ENCODE measurements around the gene ZNF236. TPM values are rescaled to one million over a fixed set of nuclear protein-coding genes. Genes with fewer than 3 reads are reported as not detected.

ZNF236 gene
- total RNA-seq, 1 donor from 2014 or later: 20.4 TPM

DNA sequence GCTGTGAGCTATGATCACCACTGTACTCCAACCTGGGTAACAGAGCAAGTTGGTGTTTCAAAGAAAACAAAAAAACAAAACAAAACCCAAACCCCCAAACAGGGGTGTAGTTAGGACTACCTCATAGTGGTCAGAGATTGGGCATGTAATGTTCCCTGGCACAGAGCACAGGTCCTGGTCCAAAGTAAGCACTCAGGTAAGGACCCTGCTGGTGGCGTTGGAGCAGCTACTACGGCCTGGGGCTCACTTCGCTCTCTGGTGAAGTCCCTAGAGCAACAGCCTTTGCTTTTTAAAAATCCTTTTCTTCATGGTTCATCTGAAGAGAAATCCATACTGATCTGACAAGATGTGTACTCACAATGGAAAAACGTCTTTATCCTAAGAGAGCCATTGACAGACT lies 130.4 kb downstream of the ZNF236 start:
- H3K9me3 Mint-ChIP-seq (ENCODE audit: unreplicated experiment): no peaks in the 10 kb centered on the region
- DNase-seq (ENCODE audit: extremely low spot score, unreplicated experiment): no peak
- no peak overlapping the region for H3K27ac Mint-ChIP-seq (ENCODE audit: unreplicated experiment)
- peaks cover 36% of the 10 kb centered on the region for H3K36me3 Mint-ChIP-seq (ENCODE audit: unreplicated experiment)
- no peaks in the 10 kb centered on the region for H3K4me1 Mint-ChIP-seq (ENCODE audit: unreplicated experiment)
- no peak overlapping the region for H3K4me3 Mint-ChIP-seq (ENCODE audit: unreplicated experiment)
- no peaks in the 10 kb centered on the region for H3K27me3 Mint-ChIP-seq (ENCODE audit: unreplicated experiment)
- TF ChIP-seq, protein P1, sequence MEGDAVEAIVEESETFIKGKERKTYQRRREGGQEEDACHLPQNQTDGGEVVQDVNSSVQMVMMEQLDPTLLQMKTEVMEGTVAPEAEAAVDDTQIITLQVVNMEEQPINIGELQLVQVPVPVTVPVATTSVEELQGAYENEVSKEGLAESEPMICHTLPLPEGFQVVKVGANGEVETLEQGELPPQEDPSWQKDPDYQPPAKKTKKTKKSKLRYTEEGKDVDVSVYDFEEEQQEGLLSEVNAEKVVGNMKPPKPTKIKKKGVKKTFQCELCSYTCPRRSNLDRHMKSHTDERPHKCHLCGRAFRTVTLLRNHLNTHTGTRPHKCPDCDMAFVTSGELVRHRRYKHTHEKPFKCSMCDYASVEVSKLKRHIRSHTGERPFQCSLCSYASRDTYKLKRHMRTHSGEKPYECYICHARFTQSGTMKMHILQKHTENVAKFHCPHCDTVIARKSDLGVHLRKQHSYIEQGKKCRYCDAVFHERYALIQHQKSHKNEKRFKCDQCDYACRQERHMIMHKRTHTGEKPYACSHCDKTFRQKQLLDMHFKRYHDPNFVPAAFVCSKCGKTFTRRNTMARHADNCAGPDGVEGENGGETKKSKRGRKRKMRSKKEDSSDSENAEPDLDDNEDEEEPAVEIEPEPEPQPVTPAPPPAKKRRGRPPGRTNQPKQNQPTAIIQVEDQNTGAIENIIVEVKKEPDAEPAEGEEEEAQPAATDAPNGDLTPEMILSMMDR (IDR thresholded peaks at IDR 0.05): no peak

DNA sequence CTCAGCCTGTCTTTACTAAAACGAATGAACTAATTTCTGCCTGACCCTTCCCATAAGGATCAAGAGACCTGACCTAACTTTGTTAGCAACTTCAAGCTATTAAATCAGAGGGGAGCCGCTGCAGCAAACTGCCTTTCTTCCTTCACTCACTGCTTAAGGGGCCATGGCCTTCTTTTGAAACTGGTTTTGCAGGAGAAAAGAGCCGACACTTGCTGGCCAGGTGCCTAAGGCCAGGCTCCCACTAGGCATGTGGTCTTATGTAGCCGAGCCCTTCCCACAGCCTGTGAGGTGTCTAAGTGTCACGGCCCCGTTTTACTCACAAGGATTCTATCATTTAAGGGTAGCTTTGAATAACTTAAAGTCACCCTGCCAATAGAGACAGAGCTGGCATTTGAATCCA lies 130.8 kb downstream of the ZNF236 start:
- TF ChIP-seq, protein P1 (IDR thresholded peaks at IDR 0.05): no peak
- Mint-ChIP-seq H3K27me3 (ENCODE audit: unreplicated experiment) (no peaks in the 10 kb centered on the region), H3K4me3 (ENCODE audit: unreplicated experiment) (no peak overlapping the region), H3K9me3 (ENCODE audit: unreplicated experiment) (no peaks in the 10 kb centered on the region), H3K27ac (ENCODE audit: unreplicated experiment) (no peak overlapping the region), H3K4me1 (ENCODE audit: unreplicated experiment) (no peaks in the 10 kb centered on the region), H3K36me3 (ENCODE audit: unreplicated experiment) (peaks cover 34% of the 10 kb centered on the region)
- no peak for DNase-seq (ENCODE audit: extremely low spot score, unreplicated experiment)

DNA sequence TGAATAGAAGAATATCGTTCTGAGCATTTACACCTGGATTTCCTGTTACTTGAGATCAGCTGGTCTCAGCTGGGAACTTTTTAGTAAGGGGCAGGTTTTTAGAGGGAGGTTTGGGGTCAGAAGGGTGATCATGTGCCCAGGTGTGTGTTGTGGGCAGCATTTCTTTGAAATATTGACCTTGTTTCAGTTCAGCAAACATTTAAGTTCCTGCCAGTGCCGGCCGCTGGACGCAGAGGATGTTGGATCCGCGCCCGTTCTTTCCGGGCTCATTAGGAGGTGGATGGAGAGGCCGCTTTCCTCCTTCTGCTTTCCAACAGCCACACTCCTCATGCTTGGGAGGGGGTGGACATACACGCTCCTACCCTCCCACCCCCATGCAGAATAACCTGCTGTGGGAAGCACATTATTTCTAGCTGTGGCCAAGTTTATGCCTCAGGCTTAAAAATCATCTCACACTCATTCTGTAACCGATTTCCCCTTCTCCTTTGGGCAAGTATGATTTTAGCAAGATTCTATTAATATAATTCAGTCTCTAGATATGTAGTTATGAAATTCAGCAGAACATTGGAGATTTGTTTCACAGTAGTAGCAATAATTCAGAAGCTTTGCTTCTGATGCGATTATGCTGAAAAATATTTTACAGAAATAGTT lies 131.4 kb downstream of the ZNF236 start:
- no peak for DNase-seq (ENCODE audit: extremely low spot score, unreplicated experiment)
- Mint-ChIP-seq H3K27ac (ENCODE audit: unreplicated experiment) (no peak overlapping the region), H3K4me3 (ENCODE audit: unreplicated experiment) (no peak overlapping the region), H3K27me3 (ENCODE audit: unreplicated experiment) (no peaks in the 10 kb centered on the region), H3K4me1 (ENCODE audit: unreplicated experiment) (no peaks in the 10 kb centered on the region), H3K9me3 (ENCODE audit: unreplicated experiment) (no peaks in the 10 kb centered on the region), H3K36me3 (ENCODE audit: unreplicated experiment) (peaks cover 29% of the 10 kb centered on the region)
- TF ChIP-seq, protein P1 (IDR thresholded peaks at IDR 0.05): no peak

DNA sequence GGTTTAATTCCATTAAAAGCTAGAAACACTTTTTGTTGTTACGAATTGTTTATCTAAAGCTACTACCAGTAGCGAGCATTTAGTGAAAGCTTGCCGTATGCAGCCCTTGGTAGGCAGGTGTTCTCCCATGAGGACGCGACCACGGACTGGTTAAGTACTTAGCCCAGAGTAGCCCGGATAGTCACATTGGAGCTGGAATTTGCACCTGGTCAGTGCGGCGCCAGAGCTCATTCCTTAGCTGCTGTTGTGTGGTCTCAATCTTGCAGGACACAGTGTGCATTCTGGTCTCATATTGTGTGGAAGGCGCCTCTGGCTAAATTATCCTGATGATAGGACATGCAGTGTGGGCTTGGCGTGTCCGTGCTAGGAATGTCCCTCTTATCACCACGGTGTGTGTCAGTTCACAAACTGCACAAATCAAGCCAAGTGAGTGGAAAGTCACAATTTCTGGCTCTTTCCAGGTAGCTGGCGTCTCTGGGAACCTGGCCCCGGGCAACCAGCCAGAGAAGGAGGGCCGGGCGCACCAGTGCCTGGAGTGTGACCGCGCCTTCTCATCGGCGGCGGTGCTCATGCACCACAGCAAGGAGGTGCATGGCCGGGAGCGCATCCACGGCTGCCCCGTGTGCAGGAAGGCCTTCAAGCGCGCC lies 133.3 kb downstream of the ZNF236 start:
- no peak for DNase-seq (ENCODE audit: extremely low spot score, unreplicated experiment)
- Mint-ChIP-seq H3K4me3 (ENCODE audit: unreplicated experiment) (no peak overlapping the region), H3K27ac (ENCODE audit: unreplicated experiment) (no peak overlapping the region), H3K4me1 (ENCODE audit: unreplicated experiment) (peaks cover 5% of the 10 kb centered on the region), H3K27me3 (ENCODE audit: unreplicated experiment) (no peaks in the 10 kb centered on the region), H3K9me3 (ENCODE audit: unreplicated experiment) (no peaks in the 10 kb centered on the region), H3K36me3 (ENCODE audit: unreplicated experiment) (peaks cover 35% of the 10 kb centered on the region)
- TF ChIP-seq, protein P1 (IDR thresholded peaks at IDR 0.05): no peak

DNA sequence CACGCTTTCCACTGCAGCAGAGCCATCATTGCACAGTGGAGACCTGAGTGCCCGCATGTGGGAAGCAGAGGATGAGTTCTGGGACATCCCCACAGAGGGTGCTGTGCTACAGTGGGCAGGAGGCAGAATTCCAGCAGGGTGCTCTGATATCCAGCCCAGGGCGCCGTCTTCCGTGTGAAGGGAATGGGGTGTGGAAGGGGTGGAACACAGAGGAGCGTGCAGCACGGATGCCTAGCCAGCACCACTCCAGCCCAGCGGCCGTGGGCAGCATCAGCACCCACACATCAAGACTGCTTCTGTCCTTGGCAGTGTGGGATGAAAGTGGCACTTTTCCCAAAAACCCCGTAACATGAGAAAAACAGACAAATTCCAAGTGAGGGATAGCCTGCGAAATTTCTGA lies 134.3 kb downstream of the ZNF236 start:
- Mint-ChIP-seq H3K27ac (ENCODE audit: unreplicated experiment) (no peak overlapping the region), H3K4me3 (ENCODE audit: unreplicated experiment) (no peak overlapping the region)

More for the DNA sequence above, 134.3 kb downstream of the ZNF236 start:
- Mint-ChIP-seq H3K9me3 (ENCODE audit: unreplicated experiment) (peaks cover 1% of the 10 kb centered on the region), H3K36me3 (ENCODE audit: unreplicated experiment) (peaks cover 34% of the 10 kb centered on the region), H3K4me1 (ENCODE audit: unreplicated experiment) (peaks cover 5% of the 10 kb centered on the region), H3K27me3 (ENCODE audit: unreplicated experiment) (no peaks in the 10 kb centered on the region)
- no peak for DNase-seq (ENCODE audit: extremely low spot score, unreplicated experiment)
- TF ChIP-seq, protein P1 (IDR thresholded peaks at IDR 0.05): no peak
